ENCODE measurements around the gene CEP170.
"Not testable (repeated sequence)": the region's sequence is repeated elsewhere in the genome, so short reads cannot be mapped to it uniquely, and the experiment has no call there.

GRCh38 chr1:243184787-243185186, 70.3 kb downstream of the CEP170 start:
- not testable (repeated sequence) for TF ChIP-seq CTCF (IDR thresholded peaks at IDR 0.05); ZFX (IDR thresholded peaks at IDR 0.05; ENCODE audit: borderline replicate concordance)
